Spleen (tissue), 11 donors: ENCODE measurements around the gene MAST4. TPM values are rescaled to one million over a fixed set of nuclear protein-coding genes. Genes with fewer than 3 reads are reported as not detected.

Source experiments
- DNase-seq: peaks from one replicate; pipeline ENCODE4 v3.0.0-alpha.2; 2020
- H3K27ac ChIP-seq, 8 donors: fragments of 200-600 bp; sonication (generic) in 7 of 8; 1 replicate in 4 of 8; 2 replicates in 4 of 8; pipeline versions ENCODE4 v1.5.0 to v1.8.0; 2016 to 2021; ENCODE audit warnings: inconsistent platforms in 4 of 8, mild to moderate bottlenecking in 4 of 8, moderate library complexity in 1 of 8
- H3K27me3 ChIP-seq, 7 donors: fragments of 200-600 bp; sonication (generic) in 6 of 7; replicated peaks in 1 of 7; 1 replicate in 4 of 7; 2 replicates in 3 of 7; pipeline versions ENCODE4 v1.5.0 to v1.8.0; 2016 to 2021; ENCODE audit warnings: inconsistent platforms in 3 of 7, mild to moderate bottlenecking in 1 of 7
- H3K36me3 ChIP-seq, 6 donors: fragments of 200-600 bp; sonication (generic) in 5 of 6; 1 replicate in 4 of 6; 2 replicates in 2 of 6; pipeline versions ENCODE4 v1.5.0 to v1.8.0; 2016 to 2021; ENCODE audit warnings: inconsistent platforms in 2 of 6
- H3K4me1 ChIP-seq, 6 donors: fragments of 200-600 bp; sonication (generic) in 5 of 6; 1 replicate in 3 of 6; 2 replicates in 3 of 6; pipeline versions ENCODE4 v1.5.0 to v1.8.0; 2016 to 2021; ENCODE audit warnings: inconsistent platforms in 3 of 6
- H3K4me3 ChIP-seq, 8 donors: fragments of 200-600 bp; sonication (generic) in 7 of 8; 1 replicate in 4 of 8; 2 replicates in 4 of 8; pipeline versions ENCODE4 v1.5.0 to v1.8.0; 2016 to 2021; ENCODE audit warnings: inconsistent platforms in 4 of 8, mild to moderate bottlenecking in 4 of 8, moderate library complexity in 2 of 8
- H3K9me3 ChIP-seq, 8 donors: fragments of 200-600 bp; sonication (generic) in 7 of 8; 1 replicate in 4 of 8; 2 replicates in 4 of 8; pipeline versions ENCODE4 v1.5.0 to v1.8.0; 2016 to 2021; ENCODE audit warnings: inconsistent platforms in 4 of 8
- POLR2A ChIP-seq, 3 donors: fragments of 450-650 bp; IDR thresholded peaks; one replicate each; pipeline ENCODE4 v1.5.1; 2017; ENCODE audit warnings: antibody characterized with exemption in 3 of 3, mild to moderate bottlenecking in 1 of 3
- POLR2AphosphoS5 ChIP-seq, 3 donors: sonication (generic); formaldehyde crosslinking; IDR thresholded peaks; one replicate each; pipeline ENCODE4 v1.5.1; 2017; ENCODE audit warnings: antibody characterized with exemption in 3 of 3
- WGBS, 5 donors: extraction: QIAGEN DNeasy Blood & Tissue Kit in 3 of 5; methylation state at CpG; one replicate each; pipeline versions ENCODE4 v1.1.5 to v1.1.7; 2013 to 2018; 5-methylcytosine and 5-hydroxymethylcytosine counted together
- intact Hi-C: fragments of 100-400 bp; cut with DNase I; formaldehyde crosslinking; loops from one replicate; pipeline ENCODE4 v1.15.0; 2023; ENCODE audit warnings: low total_unique reads
- polyA plus RNA-seq, 3 donors: library from polyadenylated mRNA; stranded (reverse); fragments of 200-250 nt; gene quantifications; one replicate each; pipeline ENCODE4 v1.2.1, GENCODE V29; 2013
- total RNA-seq, 7 donors: library from RNA; depleted of rRNA in 3 of 7; stranded (reverse); fragments of >200 nt in 3 of 7; fragmentation: NEBNext Ultra II Directional in 4 of 7; extraction: Animal tissue kit (Norgen Biotek cat#: 25700) in 4 of 7; gene quantifications; one replicate each; pipeline versions ENCODE4 v1.1.0 to v1.2.1, GENCODE V29; 2016 to 2021
- TF ChIP-seq, protein P1 (sequence below), 11 experiments: fragments of 200-600 bp in 7 of 11; fragments of 450-650 bp in 4 of 11; sonication (generic) in 4 of 11; IDR thresholded peaks in 8 of 11; conservative IDR thresholded peaks in 3 of 11; 1 replicate in 7 of 11; 2 replicates in 4 of 11; pipeline versions ENCODE4 v1.4.0 to v1.8.0; 2016 to 2021; ENCODE audit warnings: antibody characterized with exemption in 11 of 11, inconsistent platforms in 4 of 11, mild to moderate bottlenecking in 1 of 11
- donor health status: healthy with polysubstance abuse.
- donor health status: DM: no; HTN: no; CAD: no; lungs with moderate emphysema.
- donor health status: DM: no; HTN: no; CAD: no.
- donor health status: Bipolar disorder and iron deficiency.
- donor health status: healthy.
- donor health status: DM: no; HTN: no; CAD: no.
- donor health status: DM: yes; HTN: yes; CAD: no.

The MAST4 gene
- total and polyA plus RNA-seq, 10 donors, result 2.5 to 43.7 (median 25.4) TPM

DNA sequence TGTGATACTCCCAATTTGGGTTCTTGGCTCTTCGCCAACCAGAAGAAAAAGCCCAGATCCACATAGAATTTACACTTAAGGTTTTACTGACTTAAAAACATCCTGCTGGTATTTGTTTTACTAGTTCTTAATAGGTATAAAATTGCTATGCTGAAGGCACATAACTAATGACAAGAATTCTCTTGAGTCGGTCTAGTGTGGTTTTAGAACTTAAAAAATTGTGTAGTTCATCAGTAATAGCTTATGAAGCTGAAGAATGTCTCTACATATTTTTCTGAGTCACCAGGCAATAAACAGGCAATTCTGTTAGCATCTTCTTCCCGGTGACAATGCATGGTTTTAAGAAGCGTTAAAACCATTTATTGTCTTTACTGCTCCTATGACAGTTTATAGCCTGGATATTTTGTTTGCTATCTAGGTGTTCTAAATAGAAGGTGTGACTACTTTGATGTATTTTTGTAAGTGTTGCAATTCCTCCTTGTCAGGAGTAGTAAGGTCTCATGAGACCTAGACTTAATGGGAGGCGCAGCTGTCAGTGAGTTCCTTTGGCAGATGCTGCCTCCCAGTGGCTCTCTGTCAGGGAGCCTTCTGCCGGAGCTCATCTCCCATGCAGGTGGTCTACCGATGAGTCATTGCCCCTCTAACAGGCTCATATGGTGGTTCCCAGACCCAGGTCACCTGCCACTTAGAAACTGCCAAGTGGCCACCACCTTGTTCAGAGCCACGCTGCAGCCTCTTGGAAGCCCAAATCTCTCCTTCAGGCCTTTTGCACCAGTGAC lies 173.8 kb downstream of the MAST4 start:
- DNase-seq, result peak; percentile 37
- H3K9me3 ChIP-seq, result no peaks in the 10 kb centered on the region
- no peaks in the 10 kb centered on the region for H3K36me3 ChIP-seq
- H3K27ac ChIP-seq, result no peak overlapping the region
- no peaks in the 10 kb centered on the region for H3K4me1 ChIP-seq
- intact Hi-C loops, result no loop called here
- TF ChIP-seq POLR2A (IDR thresholded peaks at IDR 0.05), result no peak
- H3K4me3 ChIP-seq, result no peak overlapping the region
- WGBS, 5 donors, result 75 to 86% (median 85%) methylated on average over 8 of the region's 8 CpGs
- no peaks in the 10 kb centered on the region for H3K27me3 ChIP-seq

DNA sequence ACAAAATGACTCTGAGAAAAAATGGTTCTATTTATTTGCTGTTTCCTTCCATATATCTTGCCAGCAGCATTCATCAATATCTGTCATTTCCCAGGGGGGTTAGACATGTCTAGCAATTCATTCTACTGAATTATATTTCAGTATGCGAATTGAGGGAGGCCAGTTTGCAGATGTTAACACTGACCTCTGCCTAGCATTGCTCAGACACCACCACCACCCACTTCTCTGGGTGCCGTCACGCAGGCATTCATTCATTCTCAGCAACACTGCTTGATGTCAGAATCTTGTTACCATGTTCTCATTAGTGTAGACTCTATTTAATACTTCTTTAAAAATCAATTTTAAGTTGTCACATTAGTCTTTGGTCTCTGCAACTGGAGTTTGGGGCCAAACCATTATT lies 181.7 kb downstream of the MAST4 start:
- no peak for DNase-seq
- WGBS, 5 donors, result 75 to 87% (median 79%) methylated on average over 3 of the region's 3 CpGs
- H3K4me3 ChIP-seq, result no peak overlapping the region
- H3K27ac ChIP-seq, result no peak overlapping the region
- H3K36me3 ChIP-seq, result no peaks in the 10 kb centered on the region
- intact Hi-C loops, result no loop called here
- TF ChIP-seq, protein P1, sequence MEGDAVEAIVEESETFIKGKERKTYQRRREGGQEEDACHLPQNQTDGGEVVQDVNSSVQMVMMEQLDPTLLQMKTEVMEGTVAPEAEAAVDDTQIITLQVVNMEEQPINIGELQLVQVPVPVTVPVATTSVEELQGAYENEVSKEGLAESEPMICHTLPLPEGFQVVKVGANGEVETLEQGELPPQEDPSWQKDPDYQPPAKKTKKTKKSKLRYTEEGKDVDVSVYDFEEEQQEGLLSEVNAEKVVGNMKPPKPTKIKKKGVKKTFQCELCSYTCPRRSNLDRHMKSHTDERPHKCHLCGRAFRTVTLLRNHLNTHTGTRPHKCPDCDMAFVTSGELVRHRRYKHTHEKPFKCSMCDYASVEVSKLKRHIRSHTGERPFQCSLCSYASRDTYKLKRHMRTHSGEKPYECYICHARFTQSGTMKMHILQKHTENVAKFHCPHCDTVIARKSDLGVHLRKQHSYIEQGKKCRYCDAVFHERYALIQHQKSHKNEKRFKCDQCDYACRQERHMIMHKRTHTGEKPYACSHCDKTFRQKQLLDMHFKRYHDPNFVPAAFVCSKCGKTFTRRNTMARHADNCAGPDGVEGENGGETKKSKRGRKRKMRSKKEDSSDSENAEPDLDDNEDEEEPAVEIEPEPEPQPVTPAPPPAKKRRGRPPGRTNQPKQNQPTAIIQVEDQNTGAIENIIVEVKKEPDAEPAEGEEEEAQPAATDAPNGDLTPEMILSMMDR (IDR thresholded peaks at IDR 0.05 in 8 of 11, conservative IDR thresholded peaks at IDR 0.05 in 3 of 11), result no peak
- TF ChIP-seq POLR2A (IDR thresholded peaks at IDR 0.05), result no peak
- no peak for TF ChIP-seq POLR2AphosphoS5 (IDR thresholded peaks at IDR 0.05)
- H3K9me3 ChIP-seq, result no peaks in the 10 kb centered on the region
- H3K4me1 ChIP-seq, result no peaks in the 10 kb centered on the region
- no peaks in the 10 kb centered on the region for H3K27me3 ChIP-seq

DNA sequence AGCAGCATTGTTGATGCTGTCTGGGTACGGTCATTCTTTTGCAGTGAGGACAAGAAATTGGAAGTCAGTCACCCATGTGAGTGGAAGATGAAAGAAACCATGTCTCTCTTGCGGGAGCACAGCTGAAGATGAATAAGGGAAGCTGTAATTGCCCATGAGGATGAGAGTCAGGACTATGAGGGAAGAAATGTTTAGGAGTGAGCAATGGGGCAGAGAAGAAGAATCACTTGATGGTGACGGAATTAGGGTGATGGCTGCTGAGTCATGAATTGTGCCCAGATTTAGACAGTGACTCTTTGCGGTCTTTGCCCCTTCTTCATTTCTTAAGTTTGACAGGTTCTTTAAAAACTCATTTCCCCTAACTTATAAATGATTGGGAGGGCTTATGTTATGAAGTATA lies 183.3 kb downstream of the MAST4 start:
- H3K4me3 ChIP-seq, result no peak overlapping the region
- no peaks in the 10 kb centered on the region for H3K4me1 ChIP-seq
- no peak overlapping the region for H3K27ac ChIP-seq
- H3K27me3 ChIP-seq, result no peaks in the 10 kb centered on the region
- intact Hi-C loops, result no loop called here
- DNase-seq, result no peak
- H3K36me3 ChIP-seq, result no peaks in the 10 kb centered on the region
- TF ChIP-seq POLR2AphosphoS5 (IDR thresholded peaks at IDR 0.05) (no peak), POLR2A (IDR thresholded peaks at IDR 0.05) (no peak)
- TF ChIP-seq, protein P1 (IDR thresholded peaks at IDR 0.05 in 8 of 11, conservative IDR thresholded peaks at IDR 0.05 in 3 of 11), result no peak
- no peaks in the 10 kb centered on the region for H3K9me3 ChIP-seq
- 91 to 93% (median 92%) methylated on average over 4 of the region's 4 CpGs for WGBS, 5 donors

DNA sequence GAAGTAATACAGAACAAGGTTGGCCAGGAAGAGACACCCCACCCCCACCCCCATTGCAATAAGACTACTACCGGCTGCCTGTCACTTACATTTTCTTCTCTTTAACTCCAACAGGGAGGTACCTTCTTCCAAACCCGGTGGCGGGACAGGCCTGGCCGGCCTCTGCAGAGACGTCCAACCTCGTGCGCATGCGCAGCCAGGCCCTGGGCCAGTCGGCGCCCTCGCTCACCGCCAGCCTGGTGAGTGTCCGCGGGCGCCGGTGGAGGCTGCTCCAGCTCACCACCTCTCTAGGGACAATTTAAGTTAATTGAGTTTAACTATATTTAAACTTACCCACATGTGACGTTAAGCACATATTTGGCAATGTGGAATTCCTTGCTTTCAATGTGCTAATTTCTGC lies 192.4 kb downstream of the MAST4 start:
- Histone ChIP-seq H3K27ac (no peak overlapping the region), H3K27me3 (no peaks in the 10 kb centered on the region), H3K4me1 (no peaks in the 10 kb centered on the region), H3K9me3 (no peaks in the 10 kb centered on the region), H3K36me3 (no peaks in the 10 kb centered on the region), H3K4me3 (no peak overlapping the region)
- no peak for DNase-seq
- intact Hi-C loops, result no loop called here
- 92 to 97% (median 95%) methylated on average over 17 of the region's 17 CpGs for WGBS, 5 donors
- TF ChIP-seq POLR2A (IDR thresholded peaks at IDR 0.05) (no peak), POLR2AphosphoS5 (IDR thresholded peaks at IDR 0.05) (no peak)
- TF ChIP-seq, protein P1 (IDR thresholded peaks at IDR 0.05 in 8 of 11, conservative IDR thresholded peaks at IDR 0.05 in 3 of 11), result no peak
